ENCODE results near the gene HSPBP1. TPM values are rescaled to one million over a fixed set of nuclear protein-coding genes. Genes with fewer than 3 reads are reported as not detected.

HSPBP1 gene
- total and polyA plus RNA-seq, 2 donors (not counting 3 experiments of a cell fraction or from before 2014, with no cell fraction given) = 30.4 to 47.5 TPM

DNA sequence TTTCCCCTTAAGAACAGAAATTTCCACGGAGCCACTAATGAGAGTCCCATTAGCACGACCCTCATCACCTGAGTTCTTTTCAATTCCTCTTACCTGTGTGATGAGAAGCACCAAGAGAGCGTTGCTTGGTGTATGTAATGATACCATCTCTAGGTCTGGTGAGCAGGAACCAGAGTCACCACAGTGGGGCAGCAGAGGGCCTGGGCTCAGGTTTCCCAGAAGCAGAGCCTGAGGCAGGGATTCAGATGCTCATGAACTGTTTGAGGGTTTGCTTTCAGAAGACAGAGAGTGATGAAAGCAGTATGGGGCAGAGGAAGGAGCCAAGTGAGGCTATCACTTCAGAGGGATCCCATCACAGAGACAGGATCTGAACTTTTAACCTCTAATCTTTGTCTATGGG is 67.5 kb downstream of the HSPBP1 start:
- no peaks in the 10 kb centered on the region for H3K9me1 ChIP-seq (replicated peaks; ENCODE audit: control insufficient read depth, extremely low read depth, insufficient read depth, low read length)
- H3K4me3 ChIP-seq (replicated peaks in 1 of 3; ENCODE audit: insufficient read depth in 1 of 3, low read depth in 1 of 3, low read length in 3 of 3) = no peak overlapping the region
- H3K4me2 ChIP-seq (ENCODE audit: insufficient read depth, low read length) = no peak overlapping the region
- dilution Hi-C loops (cut with MboI; ENCODE audit: extremely low pct_ligation_motif_present, low sequenced_read_pairs) = no loop called here
- no peak overlapping the region for H3K27ac ChIP-seq (ENCODE audit: insufficient read depth, low read depth, low read length)
- TF ChIP-seq CTCF (IDR thresholded peaks at IDR 0.05; ENCODE audit: extremely low read depth in 1 of 2, insufficient read depth in 1 of 2, low read depth in 1 of 2, low read length in 2 of 2) (peak; percentile 17 to 32), POLR2A (IDR thresholded peaks at IDR 0.05; ENCODE audit: low read depth, low read length) (no peak), GATA2 (IDR thresholded peaks at IDR 0.05; ENCODE audit: insufficient read depth, insufficient read length, low read depth, low read length) (peak; percentile 58), EZH2 (IDR thresholded peaks at IDR 0.05; ENCODE audit: borderline replicate concordance, low read depth, low read length, severe bottlenecking) (no peak)
- TF ChIP-seq, protein P1, sequence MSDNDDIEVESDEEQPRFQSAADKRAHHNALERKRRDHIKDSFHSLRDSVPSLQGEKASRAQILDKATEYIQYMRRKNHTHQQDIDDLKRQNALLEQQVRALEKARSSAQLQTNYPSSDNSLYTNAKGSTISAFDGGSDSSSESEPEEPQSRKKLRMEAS (IDR thresholded peaks at IDR 0.05; ENCODE audit: insufficient read depth, insufficient read length) = no peak
- CTCF ChIA-PET = no interaction called here
- peak; percentile 62 for FAIRE-seq
- H3K79me2 ChIP-seq (ENCODE audit: control insufficient read depth, insufficient read depth, low read length) = no peaks in the 10 kb centered on the region
- DNase-seq (ENCODE audit: low read depth, low spot score) = peak; percentile 26
- H3K9ac ChIP-seq (replicated peaks; ENCODE audit: extremely low read depth, insufficient read depth, low read length) = no peak overlapping the region
- H2AFZ ChIP-seq (ENCODE audit: low read depth, low read length) = no peak overlapping the region
- H4K20me1 ChIP-seq (replicated peaks; ENCODE audit: control insufficient read depth, extremely low read depth, insufficient read depth, low read length) = no peaks in the 10 kb centered on the region
- intact Hi-C loops (cut with micrococcal nuclease) = no loop called here
- BruUV-seq (replicated peaks) = no TSS peak
- H3K27me3 ChIP-seq (ENCODE audit: control insufficient read depth in 2 of 2, insufficient read depth in 2 of 2, low read length in 2 of 2) = no peaks in the 10 kb centered on the region
- POLR2A ChIA-PET = no interaction called here
- peaks cover 23% of the 10 kb centered on the region for H3K4me1 ChIP-seq (ENCODE audit: control insufficient read depth, extremely low read depth, insufficient read depth, low read length)
- H3K36me3 ChIP-seq (ENCODE audit: control insufficient read depth in 2 of 2, extremely low read depth in 1 of 2, insufficient read depth in 2 of 2, low read length in 2 of 2) = no peaks in the 10 kb centered on the region
- H3K9me3 ChIP-seq (replicated peaks; ENCODE audit: control insufficient read depth, insufficient read depth, low read length) = no peaks in the 10 kb centered on the region

Small RNAs within 50 kb of the gene (microRNA-seq; reads per million reads assigned to microRNA genes)
- gene MIR6802 (ENCODE audit: borderline number of aligned reads, borderline replicate concordance) (not detected), gene MIR6803 (ENCODE audit: borderline number of aligned reads, borderline replicate concordance) (not detected), gene MIR6804 (ENCODE audit: borderline number of aligned reads, borderline replicate concordance) (not detected)

Small RNAs within 50 kb of the gene (small RNA-seq; reads per million reads assigned to genes)
- gene MIR6802 (ENCODE audit: insufficient read depth, insufficient read length, low read depth, low replicate concordance) (not detected), gene MIR6803 (ENCODE audit: insufficient read depth, insufficient read length, low read depth, low replicate concordance) (not detected), gene MIR6804 (ENCODE audit: insufficient read depth, insufficient read length, low read depth, low replicate concordance) (not detected)

Other genes starting within 250 kb of the HSPBP1 start
- gene GP6, start 241.8 kb downstream of the HSPBP1 start, total RNA-seq = 0.27 and 0.28 TPM in 2 replicates
- 0.11 and 0.21 TPM in 2 replicates for gene GP6, start 241.8 kb downstream of the HSPBP1 start, polyA plus RNA-seq
- gene RDH13, start 217.0 kb downstream of the HSPBP1 start, total RNA-seq = 14.0 and 19.6 TPM in 2 replicates
- 8.7 and 9.5 TPM in 2 replicates for gene RDH13, start 217.0 kb downstream of the HSPBP1 start, polyA plus RNA-seq
- gene EPS8L1, start 204.2 kb downstream of the HSPBP1 start, total RNA-seq = 18.1 and 28.9 TPM in 2 replicates
- gene EPS8L1, start 204.2 kb downstream of the HSPBP1 start, polyA plus RNA-seq = 13.8 and 15.9 TPM in 2 replicates
- 137 and 149 TPM in 2 replicates for gene PPP1R12C, start 162.5 kb downstream of the HSPBP1 start, total RNA-seq
- gene PPP1R12C, start 162.5 kb downstream of the HSPBP1 start, polyA plus RNA-seq = 69.5 and 86.4 TPM in 2 replicates
- gene TNNT1, start 130.9 kb downstream of the HSPBP1 start, total RNA-seq = 0.51 and 0.92 TPM in 2 replicates
- gene TNNT1, start 130.9 kb downstream of the HSPBP1 start, polyA plus RNA-seq = 0.18 and 0.22 TPM in 2 replicates
- not detected in 2 replicates for gene TNNI3, start 122.4 kb downstream of the HSPBP1 start, total RNA-seq
- gene TNNI3, start 122.4 kb downstream of the HSPBP1 start, polyA plus RNA-seq = not detected in 2 replicates
- gene DNAAF3, start 113.5 kb downstream of the HSPBP1 start, total RNA-seq = 0.62 TPM in 1 of 2 replicates, not detected in the other
- gene DNAAF3, start 113.5 kb downstream of the HSPBP1 start, polyA plus RNA-seq = 0.56 and 0.75 TPM in 2 replicates
- gene SYT5, start 99.8 kb downstream of the HSPBP1 start, total RNA-seq = 0.42 TPM in 1 of 2 replicates, not detected in the other
- not detected in 2 replicates for gene SYT5, start 99.8 kb downstream of the HSPBP1 start, polyA plus RNA-seq
- gene PTPRH, start 70.6 kb downstream of the HSPBP1 start, total RNA-seq = 0.51 and 1.00 TPM in 2 replicates
- gene PTPRH, start 70.6 kb downstream of the HSPBP1 start, polyA plus RNA-seq = 0.10 and 0.14 TPM in 2 replicates
- 4.1 and 5.4 TPM in 2 replicates for gene TMEM86B, start 51.3 kb downstream of the HSPBP1 start, total RNA-seq
- 4.5 and 5.8 TPM in 2 replicates for gene TMEM86B, start 51.3 kb downstream of the HSPBP1 start, polyA plus RNA-seq
- 68.3 and 71.8 TPM in 2 replicates for gene PPP6R1, start 21.1 kb downstream of the HSPBP1 start, total RNA-seq
- gene PPP6R1, start 21.1 kb downstream of the HSPBP1 start, polyA plus RNA-seq = 35.7 and 36.0 TPM in 2 replicates
- 0.44 and 0.46 TPM in 2 replicates for gene BRSK1, start 3.9 kb upstream of the HSPBP1 start, total RNA-seq
- 0.33 and 0.68 TPM in 2 replicates for gene BRSK1, start 3.9 kb upstream of the HSPBP1 start, polyA plus RNA-seq
- not detected in 2 replicates for gene TMEM150B, start 45.2 kb upstream of the HSPBP1 start, total RNA-seq
- not detected in 2 replicates for gene TMEM150B, start 45.2 kb upstream of the HSPBP1 start, polyA plus RNA-seq
- 11.4 and 13.5 TPM in 2 replicates for gene KMT5C, start 59.8 kb upstream of the HSPBP1 start, total RNA-seq
- gene KMT5C, start 59.8 kb upstream of the HSPBP1 start, polyA plus RNA-seq = 7.2 and 11.6 TPM in 2 replicates
- gene COX6B2, start 74.6 kb upstream of the HSPBP1 start, total RNA-seq = not detected in 2 replicates
- gene COX6B2, start 74.6 kb upstream of the HSPBP1 start, polyA plus RNA-seq = not detected in 2 replicates
- not detected in 2 replicates for gene GARIN5B, start 83.2 kb upstream of the HSPBP1 start, total RNA-seq
- gene GARIN5B, start 83.2 kb upstream of the HSPBP1 start, polyA plus RNA-seq = not detected in 2 replicates
- not detected in 2 replicates for gene IL11, start 90.4 kb upstream of the HSPBP1 start, total RNA-seq
- 0.11 TPM in 1 of 2 replicates, not detected in the other for gene IL11, start 90.4 kb upstream of the HSPBP1 start, polyA plus RNA-seq
- not detected in 2 replicates for gene TMEM190, start 96.7 kb upstream of the HSPBP1 start, total RNA-seq
- gene TMEM190, start 96.7 kb upstream of the HSPBP1 start, polyA plus RNA-seq = not detected in 2 replicates
- 0.35 TPM in 1 of 2 replicates, not detected in the other for gene TMEM238, start 104.2 kb upstream of the HSPBP1 start, total RNA-seq
- 0.18 TPM in 1 of 2 replicates, not detected in the other for gene TMEM238, start 104.2 kb upstream of the HSPBP1 start, polyA plus RNA-seq
- gene RPL28, start 105.8 kb upstream of the HSPBP1 start, total RNA-seq = 1,738 and 1,872 TPM in 2 replicates
- 3,435 and 4,297 TPM in 2 replicates for gene RPL28, start 105.8 kb upstream of the HSPBP1 start, polyA plus RNA-seq
- gene UBE2S, start 127.7 kb upstream of the HSPBP1 start, total RNA-seq = 244 and 257 TPM in 2 replicates
- 176 and 183 TPM in 2 replicates for gene UBE2S, start 127.7 kb upstream of the HSPBP1 start, polyA plus RNA-seq
- not detected in 2 replicates for gene SHISA7, start 163.2 kb upstream of the HSPBP1 start, total RNA-seq
- not detected in 2 replicates for gene SHISA7, start 163.2 kb upstream of the HSPBP1 start, polyA plus RNA-seq
- 43.6 and 49.3 TPM in 2 replicates for gene ISOC2, start 181.5 kb upstream of the HSPBP1 start, total RNA-seq
- gene ISOC2, start 181.5 kb upstream of the HSPBP1 start, polyA plus RNA-seq = 68.7 and 96.5 TPM in 2 replicates
- gene C19orf85, start 184.6 kb upstream of the HSPBP1 start, total RNA-seq = not detected in 2 replicates
- gene C19orf85, start 184.6 kb upstream of the HSPBP1 start, polyA plus RNA-seq = not detected in 2 replicates
- gene ZNF628, start 196.5 kb upstream of the HSPBP1 start, total RNA-seq = 9.0 and 10.4 TPM in 2 replicates
- gene ZNF628, start 196.5 kb upstream of the HSPBP1 start, polyA plus RNA-seq = 2.0 and 2.5 TPM in 2 replicates
- 34.4 and 44.7 TPM in 2 replicates for gene NAT14, start 205.1 kb upstream of the HSPBP1 start, total RNA-seq
- 39.1 and 42.6 TPM in 2 replicates for gene NAT14, start 205.1 kb upstream of the HSPBP1 start, polyA plus RNA-seq
- 1.0 and 1.3 TPM in 2 replicates for gene SSC5D, start 208.3 kb upstream of the HSPBP1 start, total RNA-seq
- gene SSC5D, start 208.3 kb upstream of the HSPBP1 start, polyA plus RNA-seq = 0.47 and 0.49 TPM in 2 replicates